Neuronal stem cell (in vitro differentiated cells): ENCODE measurements around the gene MRPL39.

Source experiments
- DNase-seq: peaks from one replicate; pipeline ENCODE4 v3.0.0-alpha.2; 2013; ENCODE audit warnings: low spot score
- H2AFZ ChIP-seq: one replicate; pipeline ENCODE4 v1.6.1; 2013; ENCODE audit warnings: mild to moderate bottlenecking, low read length, inconsistent platforms
- H2AK5ac ChIP-seq: 2 replicates; pipeline ENCODE4 v1.6.1; 2013; ENCODE audit warnings: low read depth, mild to moderate bottlenecking, inconsistent platforms, low read length, moderate library complexity, mixed read lengths
- H2BK120ac ChIP-seq: 2 replicates; pipeline ENCODE4 v1.6.1; 2013; ENCODE audit warnings: low read depth, mild to moderate bottlenecking, inconsistent platforms, low read length, moderate library complexity, mixed read lengths
- H2BK12ac ChIP-seq: one replicate; pipeline ENCODE4 v1.6.1; 2013; ENCODE audit warnings: low read length, inconsistent platforms
- H2BK15ac ChIP-seq: 2 replicates; pipeline ENCODE4 v1.6.1; 2013; ENCODE audit warnings: mild to moderate bottlenecking, low read length, inconsistent platforms, mixed read lengths
- H2BK5ac ChIP-seq: one replicate; pipeline ENCODE4 v1.6.1; 2013; ENCODE audit warnings: inconsistent platforms, mild to moderate bottlenecking, low read length, moderate library complexity
- H3K14ac ChIP-seq: one replicate; pipeline ENCODE4 v1.6.1; 2013; ENCODE audit warnings: low read length, inconsistent platforms
- H3K18ac ChIP-seq: 2 replicates; pipeline ENCODE4 v1.6.1; 2013; ENCODE audit warnings: low read length, inconsistent platforms
- H3K23ac ChIP-seq: 2 replicates; pipeline ENCODE4 v1.6.1; 2013; ENCODE audit warnings: low read depth, mild to moderate bottlenecking, mixed read lengths, low read length, inconsistent platforms; ENCODE audit not compliant: poor library complexity
- H3K27ac ChIP-seq: replicated peaks from 3 replicates; pipeline ENCODE4 v1.5.1; 2013; ENCODE audit warnings: low read length, inconsistent platforms
- H3K27me3 ChIP-seq, 3 experiments: 2 replicates each; pipeline ENCODE4 v1.6.1; 2013; ENCODE audit warnings: low read length in 3 of 3, mild to moderate bottlenecking in 2 of 3, inconsistent platforms in 1 of 3, low read depth in 1 of 3, mixed read lengths in 1 of 3, moderate library complexity in 1 of 3; ENCODE audit not compliant: control insufficient read depth in 3 of 3, insufficient read depth in 3 of 3
- H3K36me3 ChIP-seq, 2 donors: replicated peaks in 1 of 2; 2 replicates each; pipeline ENCODE4 v1.6.1; 2013; ENCODE audit warnings: low read length in 2 of 2; ENCODE audit not compliant: control insufficient read depth in 2 of 2, insufficient read depth in 2 of 2
- H3K4ac ChIP-seq: 2 replicates; pipeline ENCODE4 v1.6.1; 2013; ENCODE audit warnings: inconsistent platforms, mild to moderate bottlenecking, low read length, moderate library complexity
- H3K4me1 ChIP-seq, 2 donors: 1 replicate in 1 of 2; 2 replicates in 1 of 2; pipeline ENCODE4 v1.6.1; 2013; ENCODE audit warnings: low read length in 2 of 2, low read depth in 1 of 2; ENCODE audit not compliant: control insufficient read depth in 2 of 2, insufficient read depth in 1 of 2
- H3K4me2 ChIP-seq: one replicate; pipeline ENCODE4 v1.6.1; 2013; ENCODE audit warnings: mild to moderate bottlenecking, low read length, inconsistent platforms; ENCODE audit not compliant: insufficient read depth, poor library complexity, severe bottlenecking
- H3K4me3 ChIP-seq, 2 donors: 2 replicates each; pipeline ENCODE4 v1.5.1; 2013; ENCODE audit warnings: low read length in 2 of 2, mild to moderate bottlenecking in 2 of 2, inconsistent platforms in 1 of 2, moderate library complexity in 1 of 2
- H3K79me1 ChIP-seq: one replicate; pipeline ENCODE4 v1.6.1; 2013; ENCODE audit warnings: low read depth, mild to moderate bottlenecking, inconsistent platforms, low read length, moderate library complexity
- H3K9ac ChIP-seq: one replicate; pipeline ENCODE4 v1.6.1; 2013; ENCODE audit warnings: mild to moderate bottlenecking, low read depth, low read length, inconsistent platforms; ENCODE audit not compliant: poor library complexity
- H3K9me3 ChIP-seq, 2 donors: replicated peaks in 1 of 2; 2 replicates each; pipeline versions ENCODE3 to v1.6.1; 2013; ENCODE audit warnings: low read length in 2 of 2, mild to moderate bottlenecking in 2 of 2, inconsistent platforms in 1 of 2, low read depth in 1 of 2, mixed read lengths in 1 of 2, moderate library complexity in 1 of 2; ENCODE audit not compliant: control insufficient read depth in 2 of 2, insufficient read depth in 1 of 2
- H4K8ac ChIP-seq: one replicate; pipeline ENCODE4 v1.6.1; 2013; ENCODE audit warnings: low read depth, mild to moderate bottlenecking, inconsistent platforms, low read length, moderate library complexity
- H4K91ac ChIP-seq: one replicate; pipeline ENCODE4 v1.6.1; 2013; ENCODE audit warnings: low read length, low read depth, mild to moderate bottlenecking, inconsistent platforms; ENCODE audit not compliant: poor library complexity
- WGBS, 2 donors: extraction: QIAGEN DNeasy Blood & Tissue Kit; methylation state at CpG; one replicate each; pipeline ENCODE4 v1.1.7; 2013; ENCODE audit warnings: missing lambda C conversion rate in 2 of 2, mixed read lengths in 1 of 2; ENCODE audit not compliant: insufficient read length in 2 of 2, insufficient replicate concordance in 1 of 2; ENCODE audit errors: extremely low coverage in 2 of 2; 5-methylcytosine and 5-hydroxymethylcytosine counted together

Gene MRPL39

DNA sequence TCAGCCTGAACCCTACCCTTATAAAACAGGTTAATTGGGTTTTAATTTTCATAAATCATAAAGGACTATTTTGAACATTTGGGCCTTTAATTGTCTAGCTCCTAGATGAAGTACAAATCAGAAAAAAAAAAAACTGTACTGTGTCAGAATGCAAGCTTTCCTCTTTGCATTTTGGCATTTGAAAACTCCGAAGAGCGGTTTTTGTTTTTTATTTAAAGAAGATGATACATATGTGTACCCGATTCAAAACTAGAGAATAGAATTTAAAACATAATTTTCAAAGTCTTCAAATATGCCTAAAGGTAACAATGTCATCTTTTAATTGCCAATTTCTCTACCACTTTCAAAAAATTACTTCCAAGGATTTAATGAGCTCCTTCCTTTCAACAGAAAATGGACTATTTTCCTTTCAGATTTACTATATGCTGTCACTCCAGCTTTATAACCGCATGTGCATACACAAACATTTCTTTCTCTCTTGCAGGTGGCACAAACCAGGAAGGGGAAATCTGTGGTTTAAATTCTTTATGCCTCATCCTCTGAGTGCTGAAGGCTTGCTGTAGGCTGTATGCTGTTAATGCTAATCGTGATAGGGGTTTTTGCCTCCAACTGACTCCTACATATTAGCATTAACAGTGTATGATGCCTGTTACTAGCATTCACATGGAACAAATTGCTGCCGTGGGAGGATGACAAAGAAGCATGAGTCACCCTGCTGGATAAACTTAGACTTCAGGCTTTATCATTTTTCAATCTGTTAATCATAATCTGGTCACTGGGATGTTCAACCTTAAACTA is 33.7 kb downstream of the MRPL39 start:
- no peak overlapping the region for H2AK5ac ChIP-seq
- H4K8ac ChIP-seq, result no peak overlapping the region
- no peak overlapping the region for H3K23ac ChIP-seq
- H4K91ac ChIP-seq, result no peak overlapping the region
- H3K9me3 ChIP-seq, result no peaks in the 10 kb centered on the region
- peaks cover 0 to 6% of the 10 kb centered on the region in 2 donors for H3K4me1 ChIP-seq
- no peak overlapping the region for H3K18ac ChIP-seq
- no peak overlapping the region for H2BK15ac ChIP-seq
- H3K36me3 ChIP-seq, result peaks cover 0 to 18% of the 10 kb centered on the region in 2 donors
- no peak overlapping the region for H3K9ac ChIP-seq
- no peak overlapping the region for H2BK5ac ChIP-seq
- no peak overlapping the region for H3K27ac ChIP-seq
- H3K4ac ChIP-seq, result no peak overlapping the region
- H3K14ac ChIP-seq, result no peak overlapping the region
- no CpG with 5 or more reads among the region's 6 CpGs for WGBS, 2 donors
- no peaks in the 10 kb centered on the region for H3K79me1 ChIP-seq
- no peaks in the 10 kb centered on the region for H3K27me3 ChIP-seq
- no peak overlapping the region for H3K4me3 ChIP-seq
- no peak for DNase-seq
- H3K4me2 ChIP-seq, result no peak overlapping the region
- H2AFZ ChIP-seq, result peak overlapping the region; percentile 11
- no peak overlapping the region for H2BK120ac ChIP-seq
- no peak overlapping the region for H2BK12ac ChIP-seq

DNA sequence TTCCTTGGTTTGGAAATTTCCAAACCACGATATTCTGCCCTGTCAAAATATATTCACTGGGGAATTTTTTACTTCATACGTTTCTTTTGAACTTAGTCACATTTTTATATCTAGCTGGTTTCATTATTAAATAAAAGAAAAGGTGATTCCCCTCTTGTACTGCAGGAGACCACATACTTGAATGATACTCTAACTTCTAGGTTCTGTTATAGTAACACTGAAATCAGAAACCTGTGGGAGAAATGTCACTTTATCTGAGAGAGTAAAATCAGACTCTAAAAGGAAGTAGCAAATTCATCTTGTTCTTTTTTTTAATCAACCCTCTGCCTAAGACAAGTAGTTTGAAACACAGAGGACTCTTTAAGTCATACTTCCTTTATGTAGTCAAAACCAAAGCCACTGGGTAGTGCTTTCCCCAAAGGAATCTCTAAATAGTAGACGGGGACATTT is 34.4 kb downstream of the MRPL39 start:
- WGBS, 2 donors, result no CpG with 5 or more reads among the region's 3 CpGs
- H4K91ac ChIP-seq, result no peak overlapping the region
- H2AK5ac ChIP-seq, result no peak overlapping the region
- no peaks in the 10 kb centered on the region for H3K27me3 ChIP-seq
- H2AFZ ChIP-seq, result no peak overlapping the region
- H3K18ac ChIP-seq, result no peak overlapping the region
- no peak overlapping the region for H2BK5ac ChIP-seq
- no peak for DNase-seq
- H2BK15ac ChIP-seq, result no peak overlapping the region
- no peak overlapping the region for H4K8ac ChIP-seq
- H3K4me2 ChIP-seq, result no peak overlapping the region
- H3K23ac ChIP-seq, result no peak overlapping the region
- H3K4me1 ChIP-seq, result peaks cover 2 to 12% of the 10 kb centered on the region in 2 donors
- H2BK12ac ChIP-seq, result no peak overlapping the region
- H3K4ac ChIP-seq, result no peak overlapping the region
- H3K9ac ChIP-seq, result no peak overlapping the region
- no peak overlapping the region for H2BK120ac ChIP-seq
- H3K27ac ChIP-seq, result no peak overlapping the region
- peaks cover 0 to 12% of the 10 kb centered on the region in 2 donors for H3K36me3 ChIP-seq
- H3K79me1 ChIP-seq, result no peaks in the 10 kb centered on the region
- no peak overlapping the region for H3K14ac ChIP-seq
- H3K4me3 ChIP-seq, result no peak overlapping the region
- no peaks in the 10 kb centered on the region for H3K9me3 ChIP-seq

DNA sequence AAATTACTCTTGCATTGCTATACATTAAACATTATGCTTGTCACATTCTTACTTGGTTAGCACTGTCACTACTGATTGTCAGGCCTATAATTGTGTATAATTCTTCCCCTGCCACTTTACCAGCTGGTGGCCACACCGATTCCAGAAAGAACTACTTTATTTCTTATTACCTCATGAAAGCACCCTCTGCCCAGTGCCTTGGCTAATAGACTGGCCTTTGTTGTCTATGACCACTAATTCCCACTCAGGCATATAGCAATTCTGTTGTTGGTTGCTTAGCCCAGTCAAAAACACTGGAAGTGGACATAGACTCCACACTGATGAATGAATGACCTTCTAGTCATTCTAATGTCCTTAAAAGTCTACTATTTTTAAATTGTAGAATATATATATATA is 35.6 kb downstream of the MRPL39 start:
- Histone ChIP-seq H3K36me3 (peaks cover 0 to 14% of the 10 kb centered on the region in 2 donors), H3K4me1 (peaks cover 2 to 13% of the 10 kb centered on the region in 2 donors), H2AK5ac (no peak overlapping the region), H3K27me3 (no peaks in the 10 kb centered on the region), H3K4me3 (no peak overlapping the region), H3K79me1 (no peaks in the 10 kb centered on the region), H3K9ac (no peak overlapping the region), H2BK120ac (no peak overlapping the region), H3K23ac (no peak overlapping the region), H3K14ac (no peak overlapping the region), H4K91ac (no peak overlapping the region), H2AFZ (no peak overlapping the region), H3K18ac (no peak overlapping the region), H2BK5ac (no peak overlapping the region), H3K4me2 (no peak overlapping the region), H4K8ac (no peak overlapping the region), H3K4ac (no peak overlapping the region), H3K27ac (no peak overlapping the region), H3K9me3 (no peaks in the 10 kb centered on the region), H2BK15ac (no peak overlapping the region), H2BK12ac (no peak overlapping the region)
- no peak for DNase-seq
- no CpG with 5 or more reads among the region's 1 CpG for WGBS, 2 donors

DNA sequence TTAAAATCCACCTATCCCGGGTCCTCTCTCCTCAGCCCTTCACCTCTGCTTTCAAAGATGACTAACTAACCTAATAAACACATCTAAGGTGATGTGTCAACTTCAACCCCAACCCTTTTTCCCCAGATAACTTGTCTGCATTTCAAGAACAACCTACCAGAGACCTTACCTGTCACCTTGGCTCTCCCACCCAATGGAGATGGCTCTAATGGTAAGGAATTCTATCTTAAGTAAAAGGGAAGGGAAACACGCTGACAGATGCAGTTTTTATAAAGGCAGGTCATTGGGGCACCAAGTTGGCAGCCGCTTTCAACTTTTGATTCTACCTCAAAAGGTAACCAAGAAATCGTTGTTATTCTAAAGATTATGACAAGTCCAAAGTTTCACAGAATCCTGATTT is 37.6 kb downstream of the MRPL39 start:
- Histone ChIP-seq H2BK12ac (no peak overlapping the region), H4K91ac (no peak overlapping the region)

More for the DNA sequence above, 37.6 kb downstream of the MRPL39 start:
- no CpG with 5 or more reads among the region's 4 CpGs for WGBS, 2 donors
- no peak for DNase-seq
- Histone ChIP-seq H3K9ac (no peak overlapping the region), H3K4me1 (peaks cover 2 to 13% of the 10 kb centered on the region in 2 donors), H2AK5ac (no peak overlapping the region), H3K4ac (no peak overlapping the region), H3K9me3 (no peaks in the 10 kb centered on the region), H3K14ac (no peak overlapping the region), H2BK120ac (no peak overlapping the region), H3K18ac (no peak overlapping the region), H3K79me1 (no peaks in the 10 kb centered on the region), H3K23ac (no peak overlapping the region), H2BK15ac (no peak overlapping the region), H3K4me2 (no peak overlapping the region), H2BK5ac (no peak overlapping the region), H3K36me3 (peaks cover 2 to 24% of the 10 kb centered on the region in 2 donors), H2AFZ (no peak overlapping the region), H3K27ac (no peak overlapping the region), H4K8ac (no peak overlapping the region), H3K27me3 (no peaks in the 10 kb centered on the region), H3K4me3 (no peak overlapping the region)
